ENCODE results near the gene SARNP. TPM values are rescaled to one million over a fixed set of nuclear protein-coding genes. Genes with fewer than 3 reads are reported as not detected.

The SARNP gene
- total RNA-seq, 4 donors from 2014 or later = 56.6 to 69.3 (median 64.0) TPM

DNA sequence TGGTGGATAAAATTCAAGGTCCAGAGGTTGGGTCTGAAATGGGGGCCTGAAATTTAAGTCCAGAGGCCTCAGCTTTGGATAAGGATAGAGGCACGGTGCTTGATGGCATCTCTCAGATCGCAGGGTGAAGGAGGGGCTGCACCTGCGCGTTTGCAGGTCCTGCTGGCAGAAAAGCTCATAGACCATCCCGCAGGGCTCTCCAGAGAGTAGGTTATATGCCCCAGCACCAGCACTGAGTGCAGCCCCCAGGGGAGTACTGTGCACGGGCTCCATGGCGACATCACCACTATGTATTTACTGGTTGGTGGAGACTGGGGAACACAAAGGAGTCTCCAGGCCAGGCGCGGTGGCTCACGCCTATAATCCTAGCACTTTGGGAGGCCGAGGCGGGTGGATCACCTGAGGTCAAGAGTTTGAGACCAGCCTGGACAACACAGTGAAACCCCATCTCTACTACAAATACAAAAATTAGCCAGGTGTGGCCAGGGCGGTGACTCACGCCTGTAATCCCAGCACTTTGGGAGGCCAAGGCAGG is 84.4 kb downstream of the SARNP start:
- TF ChIP-seq, protein P1, sequence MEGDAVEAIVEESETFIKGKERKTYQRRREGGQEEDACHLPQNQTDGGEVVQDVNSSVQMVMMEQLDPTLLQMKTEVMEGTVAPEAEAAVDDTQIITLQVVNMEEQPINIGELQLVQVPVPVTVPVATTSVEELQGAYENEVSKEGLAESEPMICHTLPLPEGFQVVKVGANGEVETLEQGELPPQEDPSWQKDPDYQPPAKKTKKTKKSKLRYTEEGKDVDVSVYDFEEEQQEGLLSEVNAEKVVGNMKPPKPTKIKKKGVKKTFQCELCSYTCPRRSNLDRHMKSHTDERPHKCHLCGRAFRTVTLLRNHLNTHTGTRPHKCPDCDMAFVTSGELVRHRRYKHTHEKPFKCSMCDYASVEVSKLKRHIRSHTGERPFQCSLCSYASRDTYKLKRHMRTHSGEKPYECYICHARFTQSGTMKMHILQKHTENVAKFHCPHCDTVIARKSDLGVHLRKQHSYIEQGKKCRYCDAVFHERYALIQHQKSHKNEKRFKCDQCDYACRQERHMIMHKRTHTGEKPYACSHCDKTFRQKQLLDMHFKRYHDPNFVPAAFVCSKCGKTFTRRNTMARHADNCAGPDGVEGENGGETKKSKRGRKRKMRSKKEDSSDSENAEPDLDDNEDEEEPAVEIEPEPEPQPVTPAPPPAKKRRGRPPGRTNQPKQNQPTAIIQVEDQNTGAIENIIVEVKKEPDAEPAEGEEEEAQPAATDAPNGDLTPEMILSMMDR (IDR thresholded peaks at IDR 0.05; ENCODE audit: low read depth) = no peak

DNA sequence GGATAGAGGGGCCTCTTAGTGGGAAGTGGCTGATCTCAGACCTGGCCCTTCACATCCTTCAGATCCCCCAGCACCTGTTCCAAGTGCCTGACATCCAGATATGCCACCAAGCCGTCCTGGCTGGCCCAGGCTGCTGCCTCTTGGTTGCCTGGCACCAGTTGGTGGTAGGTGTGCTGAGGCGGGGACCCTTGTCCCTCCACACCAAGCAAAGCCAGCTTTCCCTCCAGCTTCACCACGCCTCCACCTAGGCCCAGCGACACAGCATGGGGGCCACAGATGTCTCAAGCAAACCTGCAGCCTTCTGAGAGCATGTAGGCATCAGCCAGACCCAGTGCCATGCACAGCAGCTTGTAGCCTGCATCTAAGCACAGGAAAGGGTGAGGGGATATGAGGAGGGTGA is 85.2 kb downstream of the SARNP start:
- TF ChIP-seq, protein P1 (IDR thresholded peaks at IDR 0.05; ENCODE audit: low read depth) = no peak

DNA sequence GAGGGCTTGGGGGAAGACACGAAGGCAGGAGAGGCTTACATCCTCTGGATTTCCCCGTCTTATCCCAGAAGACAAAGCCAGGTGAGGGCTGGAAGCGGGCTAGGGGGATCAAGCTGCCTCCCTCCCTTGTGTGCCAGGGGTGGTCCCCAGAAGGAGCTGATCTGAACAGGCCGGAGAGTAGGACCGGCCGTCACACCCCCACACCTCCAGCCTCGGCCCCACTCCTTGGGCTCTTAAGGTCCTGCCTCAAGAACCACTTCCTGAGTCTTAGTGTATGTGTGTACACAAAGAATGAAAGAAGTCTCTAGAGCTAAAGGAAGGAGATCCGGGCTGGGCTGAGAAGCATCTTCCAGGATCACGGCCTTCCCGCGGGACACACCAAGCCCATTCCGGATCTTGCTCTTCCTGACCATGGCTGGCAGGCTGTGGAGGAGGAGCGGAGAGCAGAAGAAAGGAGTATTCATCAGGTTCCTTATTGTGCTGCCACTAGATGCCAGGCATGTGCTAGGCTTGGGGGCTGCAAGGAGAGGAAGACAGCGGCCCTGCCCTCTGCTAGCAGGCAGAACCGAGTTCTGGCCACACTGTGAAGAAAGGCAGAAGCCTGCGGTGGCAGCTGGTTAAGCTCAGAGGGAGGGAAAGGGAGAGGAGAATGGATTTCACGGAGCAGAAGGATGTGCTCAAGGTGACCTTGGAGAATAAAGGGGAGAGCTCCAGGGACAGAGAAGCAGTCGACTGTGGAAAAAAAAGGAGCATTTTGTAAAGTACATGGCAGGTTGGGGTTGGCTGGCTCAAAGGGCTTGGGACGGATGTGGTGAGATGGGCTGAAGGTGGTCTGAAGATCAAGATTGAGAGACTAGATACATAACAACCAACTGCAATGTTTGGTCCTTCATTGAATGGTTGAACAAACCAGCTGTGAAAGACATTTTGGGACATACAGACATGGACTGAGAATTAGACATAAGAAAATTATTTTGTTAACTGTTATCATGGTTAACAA is 87.4 kb downstream of the SARNP start:
- TF ChIP-seq, protein P1 (IDR thresholded peaks at IDR 0.05; ENCODE audit: low read depth) = no peak

DNA sequence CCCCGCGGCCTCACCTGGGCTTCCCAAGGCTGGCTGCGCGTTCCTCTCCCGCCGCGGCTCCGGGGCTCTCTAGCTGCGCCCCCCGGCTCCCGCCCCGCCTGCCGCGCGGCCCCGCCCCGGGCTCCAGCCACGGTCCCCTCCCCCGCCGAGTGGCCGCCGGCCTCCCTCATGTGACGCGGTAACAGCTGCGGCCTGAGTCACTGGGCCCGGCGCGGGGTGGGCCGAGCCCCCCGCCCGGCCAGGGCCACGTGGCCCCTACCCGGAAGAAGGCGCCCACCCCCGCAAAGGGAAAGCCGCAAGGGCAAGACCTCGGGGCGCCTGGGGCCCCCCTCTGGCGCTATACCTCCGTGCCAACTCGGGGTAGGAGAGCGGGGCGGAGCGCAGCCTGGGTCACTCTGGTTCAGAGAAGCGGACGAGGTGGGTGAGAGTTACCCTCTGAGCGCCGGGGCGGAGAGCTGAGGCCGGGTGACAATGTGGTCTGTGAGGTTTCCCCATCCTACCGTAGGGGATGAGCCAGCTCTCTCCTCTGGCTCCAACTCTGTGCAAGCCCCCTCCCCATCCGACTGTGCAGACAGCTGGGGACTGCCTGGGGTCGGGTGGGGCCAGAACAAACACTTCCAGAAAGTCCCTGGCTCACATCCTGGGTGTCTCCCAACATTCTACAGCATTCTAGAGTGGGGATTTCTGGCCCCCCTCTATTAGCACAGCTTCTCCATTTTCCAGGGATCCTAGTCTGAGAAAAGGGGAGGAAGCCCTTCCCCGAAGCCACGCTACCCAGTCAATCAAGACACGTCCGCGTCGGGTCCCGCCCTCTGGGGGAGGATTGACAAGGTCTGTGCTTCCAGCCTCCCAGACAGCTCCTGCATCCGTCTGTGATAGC is 88.3 kb downstream of the SARNP start, which contains the start of gene CD63:
Gene CD63, minus strand, starts transcription at position 71 of the 880 bp plus-strand sequence. CDS start 668 bp downstream, outside the sequence.
- TF ChIP-seq, protein P1 (IDR thresholded peaks at IDR 0.05; ENCODE audit: low read depth) = no peak

DNA sequence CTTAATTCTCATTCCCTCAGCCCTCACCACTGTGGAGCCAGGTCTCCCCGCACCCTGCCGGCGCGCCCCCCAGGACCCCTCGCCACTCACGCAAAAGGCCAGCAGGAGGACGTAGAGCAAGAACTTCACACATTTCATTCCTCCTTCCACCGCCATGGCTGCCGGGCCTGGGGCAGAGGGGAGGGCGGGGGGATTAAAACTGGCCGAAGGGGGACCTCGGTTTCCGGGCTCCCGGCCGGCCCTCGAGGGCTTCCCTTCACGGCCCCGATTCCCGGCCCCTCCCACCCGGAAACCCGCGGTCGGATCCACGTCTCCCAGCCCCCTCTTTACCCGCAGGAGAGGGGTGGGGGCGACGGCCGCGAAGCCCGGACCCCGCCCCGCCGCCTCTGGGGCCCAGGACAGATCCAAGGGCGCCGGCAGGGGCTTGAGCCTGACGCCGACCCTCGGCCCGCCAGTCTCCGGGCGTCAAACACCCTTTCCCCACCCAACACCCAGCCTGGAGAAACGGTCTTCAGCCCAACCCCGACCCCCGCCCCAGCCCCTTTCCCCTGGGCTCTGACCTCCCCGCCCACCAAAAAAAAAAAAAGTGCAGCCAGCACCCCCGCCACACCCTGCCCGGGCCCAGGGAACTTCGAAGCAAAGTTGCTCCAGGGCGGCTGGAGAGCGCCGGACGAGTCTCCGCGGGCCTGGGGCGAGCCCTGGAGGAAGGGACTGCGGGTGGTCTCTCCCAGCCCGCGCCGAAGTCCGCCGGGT is 89.2 kb downstream of the SARNP start:
- TF ChIP-seq, protein P1 (IDR thresholded peaks at IDR 0.05; ENCODE audit: low read depth) = no peak

DNA sequence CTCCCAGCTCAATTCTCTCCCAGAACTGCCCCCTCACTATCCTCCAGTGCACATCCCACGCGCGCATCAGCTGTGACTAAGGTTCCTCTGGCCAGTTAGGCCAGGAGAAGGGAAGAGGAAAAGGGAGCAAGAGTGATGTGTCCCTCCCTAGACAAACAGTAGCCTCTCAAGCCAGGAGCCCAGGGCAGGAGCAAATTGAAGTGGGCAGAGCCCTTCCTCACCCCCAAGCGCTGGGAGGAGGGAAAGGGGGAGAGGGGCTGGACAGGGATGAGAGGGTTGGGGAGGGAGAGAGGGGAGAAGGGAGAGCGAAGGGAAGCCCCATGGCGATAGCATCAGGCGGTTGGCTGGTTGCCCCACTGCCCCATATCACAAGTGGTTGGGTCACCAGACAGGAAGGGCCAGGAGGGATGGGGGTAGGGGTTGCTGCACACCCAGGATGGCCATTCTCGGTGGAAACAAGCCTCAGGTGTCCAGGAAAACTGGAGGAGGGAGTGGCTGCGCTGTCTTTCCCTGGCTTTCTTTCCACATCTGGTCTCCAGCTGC is 89.8 kb downstream of the SARNP start:
- TF ChIP-seq, protein P1 (IDR thresholded peaks at IDR 0.05; ENCODE audit: low read depth) = no peak
